HEK293 (cell line): Measurements from ENCODE around the gene EME1.

Experiments used
- CTCF ChIA-PET: fragments of 350-600 bp; formaldehyde crosslinking; extraction: SDS; loops from one replicate; lab custom pipeline; 2021; ENCODE audit warnings: antibody characterized with exemption; lab: Yijun Ruan, JAX
- POLR2A ChIA-PET: fragments of 300-600 bp; formaldehyde crosslinking; extraction: SDS; loops from one replicate; lab custom pipeline; 2020; ENCODE audit warnings: antibody characterized with exemption, inconsistent platforms; lab: Yijun Ruan, JAX
- H3K27ac ChIP-seq: fragments of 200-500 bp; sonication (Bioruptor generic); 2 replicates; pipeline ENCODE4 v1.5.1; 2014; ENCODE audit warnings: low read depth, low read length, control low read depth, inconsistent platforms; ENCODE audit errors: extremely low read depth
- H3K36me3 ChIP-seq, 2 experiments: fragments of 200-500 bp in 1 of 2; sonication (Bioruptor generic) in 1 of 2; 1 replicate in 1 of 2; 2 replicates in 1 of 2; pipeline ENCODE4 v1.5.1; 2014 to 2017; ENCODE audit warnings: inconsistent platforms in 2 of 2, low read length in 2 of 2; ENCODE audit not compliant: control insufficient read depth in 2 of 2, insufficient read depth in 1 of 2
- H3K4me1 ChIP-seq: fragments of 200-500 bp; sonication (Bioruptor generic); 2 replicates; pipeline ENCODE4 v1.5.1; 2014; ENCODE audit warnings: mild to moderate bottlenecking, low read length, inconsistent platforms; ENCODE audit not compliant: control insufficient read depth, insufficient read depth
- H3K4me3 ChIP-seq: 2 replicates; pipeline ENCODE4 v1.5.1; 2011; ENCODE audit warnings: low read depth, mild to moderate bottlenecking, control low read depth, low read length, moderate library complexity
- H3K9me3 ChIP-seq: fragments of 200-500 bp; sonication (Bioruptor generic); 2 replicates; pipeline ENCODE4 v1.5.1; 2014; ENCODE audit warnings: low read depth, low read length, inconsistent platforms; ENCODE audit not compliant: control insufficient read depth, insufficient read depth
- GLIS2 ChIP-seq: fragments of 450-650 bp; formaldehyde crosslinking; IDR thresholded peaks from 2 replicates; pipeline ENCODE4 v1.5.1; 2016; ENCODE audit warnings: missing biosample characterization, missing genetic modification characterization
- PRDM10 ChIP-seq: fragments of 450-650 bp; formaldehyde crosslinking; IDR thresholded peaks from 2 replicates; pipeline ENCODE4 v1.5.1; 2016; ENCODE audit warnings: missing biosample characterization, missing genetic modification characterization
- SALL2 ChIP-seq: fragments of 450-650 bp; formaldehyde crosslinking; IDR thresholded peaks from 2 replicates; pipeline ENCODE4 v1.5.0; 2017; ENCODE audit warnings: missing biosample characterization, mild to moderate bottlenecking, missing genetic modification characterization, borderline replicate concordance
- SCRT2 ChIP-seq: fragments of 450-650 bp; formaldehyde crosslinking; IDR thresholded peaks from 2 replicates; pipeline ENCODE4 v1.5.1; 2016; ENCODE audit warnings: missing biosample characterization, missing genetic modification characterization
- SETDB1 ChIP-seq: IDR thresholded peaks from one replicate; pipeline ENCODE4 v1.6.1; 2017; ENCODE audit warnings: mild to moderate bottlenecking, low read length, moderate library complexity, mixed read lengths; ENCODE audit not compliant: insufficient read length
- SP2 ChIP-seq: fragments of 450-650 bp; formaldehyde crosslinking; IDR thresholded peaks from 2 replicates; pipeline ENCODE4 v1.5.1; 2016; ENCODE audit warnings: missing biosample characterization, missing genetic modification characterization
- SP7 ChIP-seq: fragments of 450-650 bp; formaldehyde crosslinking; IDR thresholded peaks from 2 replicates; pipeline ENCODE4 v1.5.1; 2016; ENCODE audit warnings: missing biosample characterization, missing genetic modification characterization
- TCF7L2 ChIP-seq: IDR thresholded peaks from 2 replicates; pipeline ENCODE4 v1.6.1; 2011; ENCODE audit warnings: low read depth, mild to moderate bottlenecking, inconsistent platforms, low read length, moderate library complexity, borderline replicate concordance
- ZBTB20 ChIP-seq: fragments of 450-650 bp; formaldehyde crosslinking; IDR thresholded peaks from 2 replicates; pipeline ENCODE4 v1.5.1; 2016; ENCODE audit warnings: missing biosample characterization, missing genetic modification characterization
- ZBTB48 ChIP-seq: fragments of 450-650 bp; formaldehyde crosslinking; IDR thresholded peaks from 2 replicates; pipeline ENCODE4 v1.5.1; 2016; ENCODE audit warnings: missing biosample characterization, missing genetic modification characterization
- ZFHX2 ChIP-seq: fragments of 450-650 bp; formaldehyde crosslinking; conservative IDR thresholded peaks from 2 replicates; pipeline ENCODE4 v1.5.1; 2016; ENCODE audit warnings: missing biosample characterization, missing genetic modification characterization
- ZNF146 ChIP-seq: fragments of 450-650 bp; formaldehyde crosslinking; IDR thresholded peaks from 2 replicates; pipeline ENCODE4 v1.5.1; 2016; ENCODE audit warnings: missing biosample characterization, missing genetic modification characterization
- ZNF169 ChIP-seq: fragments of 450-650 bp; formaldehyde crosslinking; IDR thresholded peaks from 2 replicates; pipeline ENCODE4 v1.5.1; 2016; ENCODE audit warnings: missing biosample characterization, missing genetic modification characterization
- ZNF2 ChIP-seq: fragments of 450-650 bp; formaldehyde crosslinking; IDR thresholded peaks from 2 replicates; pipeline ENCODE4 v1.5.1; 2016; ENCODE audit warnings: missing biosample characterization, missing genetic modification characterization
- ZNF211 ChIP-seq: fragments of 450-650 bp; formaldehyde crosslinking; IDR thresholded peaks from 2 replicates; pipeline ENCODE4 v1.5.1; 2016; ENCODE audit warnings: low read depth, missing biosample characterization, missing genetic modification characterization
- ZNF280D ChIP-seq: fragments of 450-650 bp; formaldehyde crosslinking; IDR thresholded peaks from 2 replicates; pipeline ENCODE4 v1.5.1; 2016; ENCODE audit warnings: missing biosample characterization, missing genetic modification characterization
- ZNF37A ChIP-seq: fragments of 450-650 bp; IDR thresholded peaks from 2 replicates; pipeline ENCODE4 v1.5.1; 2018; ENCODE audit warnings: missing biosample characterization, missing genetic modification characterization
- ZNF394 ChIP-seq: fragments of 450-650 bp; formaldehyde crosslinking; IDR thresholded peaks from 2 replicates; pipeline ENCODE4 v1.5.1; 2016; ENCODE audit warnings: missing biosample characterization, missing genetic modification characterization, mild to moderate bottlenecking, moderate library complexity, borderline replicate concordance
- ZNF48 ChIP-seq: fragments of 450-650 bp; formaldehyde crosslinking; IDR thresholded peaks from 2 replicates; pipeline ENCODE4 v1.5.1; 2016; ENCODE audit warnings: missing biosample characterization, missing genetic modification characterization
- ZNF513 ChIP-seq: fragments of 450-650 bp; IDR thresholded peaks from 2 replicates; pipeline ENCODE4 v1.5.1; 2018; ENCODE audit warnings: missing biosample characterization, missing genetic modification characterization
- ZNF530 ChIP-seq: fragments of 450-650 bp; formaldehyde crosslinking; IDR thresholded peaks from 2 replicates; pipeline ENCODE4 v1.5.1; 2016; ENCODE audit warnings: low read depth, missing biosample characterization, missing genetic modification characterization
- ZNF621 ChIP-seq: fragments of 450-650 bp; formaldehyde crosslinking; IDR thresholded peaks from 2 replicates; pipeline ENCODE4 v1.5.1; 2017; ENCODE audit warnings: missing biosample characterization, missing genetic modification characterization
- ZNF658 ChIP-seq: fragments of 450-650 bp; formaldehyde crosslinking; IDR thresholded peaks from 2 replicates; pipeline ENCODE4; 2016; ENCODE audit warnings: missing biosample characterization, missing genetic modification characterization
- ZNF701 ChIP-seq: fragments of 450-650 bp; formaldehyde crosslinking; IDR thresholded peaks from 2 replicates; pipeline ENCODE4 v1.5.1; 2016; ENCODE audit warnings: missing biosample characterization, missing genetic modification characterization
- ZNF707 ChIP-seq: fragments of 450-650 bp; formaldehyde crosslinking; IDR thresholded peaks from 2 replicates; pipeline ENCODE4 v1.5.1; 2016; ENCODE audit warnings: missing biosample characterization, missing genetic modification characterization
- ZSCAN16 ChIP-seq: fragments of 450-650 bp; formaldehyde crosslinking; IDR thresholded peaks from 2 replicates; pipeline ENCODE4 v1.5.1; 2016; ENCODE audit warnings: missing biosample characterization, missing genetic modification characterization
- ZSCAN5A ChIP-seq: fragments of 450-650 bp; formaldehyde crosslinking; IDR thresholded peaks from 2 replicates; pipeline ENCODE4 v1.5.1; 2016; ENCODE audit warnings: missing biosample characterization, missing genetic modification characterization

Gene EME1

GRCh38 chr17:50337956-50338355 is 35.1 kb upstream of the EME1 start:
- CTCF ChIA-PET, result interaction anchor here (0.7 to 2.5 kb wide), 3 partner anchors 59 to 252 kb away, joined by 3 to 7 read pairs (median 3); partner anchors contain the start of gene LRRC59
- POLR2A ChIA-PET, result no interaction called here
- H3K4me3 ChIP-seq, result no peak overlapping the region
- H3K36me3 ChIP-seq, result no peaks in the 10 kb centered on the region
- no peaks in the 10 kb centered on the region for H3K9me3 ChIP-seq
- no peak for TF ChIP-seq ZNF37A (tag by site-specific recombination)
- TF ChIP-seq ZNF621, result no peak
- no peak for TF ChIP-seq ZNF658 (tag by site-specific recombination)
- no peak for TF ChIP-seq ZNF701
- no peak for TF ChIP-seq ZNF211 (tag by site-specific recombination)
- no peak for TF ChIP-seq SCRT2 (tag by site-specific recombination)
- no peak for TF ChIP-seq TCF7L2
- no peak for TF ChIP-seq ZNF707
- TF ChIP-seq ZNF513 (tag by site-specific recombination), result no peak
- no peak for TF ChIP-seq PRDM10 (tag by site-specific recombination)
- TF ChIP-seq ZBTB20 (tag by site-specific recombination), result no peak
- TF ChIP-seq ZNF169 (tag by site-specific recombination), result no peak
- TF ChIP-seq ZNF394, result no peak
- TF ChIP-seq ZSCAN5A, result no peak
- no peak for TF ChIP-seq ZNF48 (tag by site-specific recombination)
- TF ChIP-seq SALL2 (tag by site-specific recombination), result no peak
- TF ChIP-seq GLIS2 (tag by site-specific recombination), result no peak
- no peak for TF ChIP-seq SP2 (tag by site-specific recombination)
- no peak for TF ChIP-seq ZBTB48 (tag by site-specific recombination)
- TF ChIP-seq ZFHX2 (tag by site-specific recombination), result no peak
- H3K27ac ChIP-seq, result no peak overlapping the region
- H3K4me1 ChIP-seq, result no peaks in the 10 kb centered on the region

GRCh38 chr17:50338645-50339044 is 34.4 kb upstream of the EME1 start:
- Histone ChIP-seq H3K36me3 (no peaks in the 10 kb centered on the region), H3K4me3 (no peak overlapping the region), H3K9me3 (no peaks in the 10 kb centered on the region), H3K4me1 (no peaks in the 10 kb centered on the region), H3K27ac (no peak overlapping the region)
- ChIA-PET POLR2A (no interaction called here), CTCF (interaction anchor here (0.6 to 2.5 kb wide), 4 partner anchors 42 to 251 kb away, joined by 3 to 10 read pairs (median 5); partner anchors contain the start of gene LRRC59)
- TF ChIP-seq ZNF146, result no peak
- TF ChIP-seq ZNF280D, result 0 out of 2 replicates have a peak, but pooled peaks have one; percentile 59
- TF ChIP-seq SP7 (tag by site-specific recombination), result 0 out of 2 replicates have a peak, but pooled peaks have one; percentile 18
- no peak for TF ChIP-seq ZNF530 (tag by site-specific recombination)
- TF ChIP-seq ZNF2 (tag by site-specific recombination), result no peak
- peak; percentile 64 for TF ChIP-seq SETDB1
- no peak for TF ChIP-seq ZSCAN16
